ENCODE results near the gene C9orf78.

- TF ChIP-seq CTCF (IDR thresholded peaks at IDR 0.05) (no peak), POLR2AphosphoS5 (IDR thresholded peaks at IDR 0.05) (no peak), POLR2A (IDR thresholded peaks at IDR 0.05) (no peak)
Measured at GRCh38 chr9:129786481-129786880, 48.6 kb downstream of the C9orf78 start.
